Measurements from ENCODE around the gene LRRC8D. TPM values are rescaled to one million over a fixed set of nuclear protein-coding genes. Genes with fewer than 3 reads are reported as not detected.

The LRRC8D gene
- total RNA-seq, 1 experiment from 2014 or later = 37.2 TPM

DNA sequence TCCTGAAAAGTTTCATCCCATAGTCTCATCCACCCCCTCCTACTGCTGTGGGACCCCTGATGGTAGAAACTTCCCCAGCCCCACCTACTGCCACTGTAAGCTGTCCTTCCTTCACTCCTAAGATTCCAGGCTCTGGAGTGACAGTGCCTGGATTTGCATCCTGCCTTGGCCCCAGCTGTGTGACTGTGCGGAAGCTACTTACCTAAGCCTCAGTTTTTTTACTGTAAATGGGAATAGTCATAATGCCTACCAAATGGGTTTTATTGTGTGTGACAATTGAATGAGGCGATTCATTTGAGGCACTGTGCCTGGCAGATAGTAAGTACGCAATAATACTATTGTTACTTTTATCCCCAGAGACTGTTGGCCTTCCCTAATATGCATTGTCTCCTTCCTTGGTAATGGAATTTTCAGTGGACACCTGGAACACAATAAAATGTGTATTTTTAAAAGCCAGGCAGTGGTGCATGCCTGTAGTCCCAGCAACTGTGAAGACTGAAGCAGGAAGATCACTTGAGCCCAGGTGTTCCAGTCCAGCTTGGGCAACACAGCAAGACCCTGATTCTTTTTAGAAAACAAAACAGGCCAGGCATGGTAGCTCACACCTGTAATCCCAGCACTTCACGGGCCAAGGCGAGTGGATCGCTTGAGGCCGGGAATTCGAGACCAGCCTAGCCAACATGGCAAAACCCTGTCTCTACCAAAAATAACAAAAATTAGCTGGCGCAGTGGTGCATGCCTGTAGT, 119.0 kb downstream of the LRRC8D start:
- TF ChIP-seq, protein P1, sequence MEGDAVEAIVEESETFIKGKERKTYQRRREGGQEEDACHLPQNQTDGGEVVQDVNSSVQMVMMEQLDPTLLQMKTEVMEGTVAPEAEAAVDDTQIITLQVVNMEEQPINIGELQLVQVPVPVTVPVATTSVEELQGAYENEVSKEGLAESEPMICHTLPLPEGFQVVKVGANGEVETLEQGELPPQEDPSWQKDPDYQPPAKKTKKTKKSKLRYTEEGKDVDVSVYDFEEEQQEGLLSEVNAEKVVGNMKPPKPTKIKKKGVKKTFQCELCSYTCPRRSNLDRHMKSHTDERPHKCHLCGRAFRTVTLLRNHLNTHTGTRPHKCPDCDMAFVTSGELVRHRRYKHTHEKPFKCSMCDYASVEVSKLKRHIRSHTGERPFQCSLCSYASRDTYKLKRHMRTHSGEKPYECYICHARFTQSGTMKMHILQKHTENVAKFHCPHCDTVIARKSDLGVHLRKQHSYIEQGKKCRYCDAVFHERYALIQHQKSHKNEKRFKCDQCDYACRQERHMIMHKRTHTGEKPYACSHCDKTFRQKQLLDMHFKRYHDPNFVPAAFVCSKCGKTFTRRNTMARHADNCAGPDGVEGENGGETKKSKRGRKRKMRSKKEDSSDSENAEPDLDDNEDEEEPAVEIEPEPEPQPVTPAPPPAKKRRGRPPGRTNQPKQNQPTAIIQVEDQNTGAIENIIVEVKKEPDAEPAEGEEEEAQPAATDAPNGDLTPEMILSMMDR (conservative IDR thresholded peaks at IDR 0.05) = no peak
- Histone ChIP-seq H2AK5ac (ENCODE audit: insufficient read length, low read length) (no peak overlapping the region), H3K4me2 (ENCODE audit: insufficient read depth, insufficient read length, low read length) (no peak overlapping the region), H3K9me3 (ENCODE audit: control insufficient read depth, low read depth, low read length) (no peaks in the 10 kb centered on the region), H3K4ac (ENCODE audit: low read depth, low read length) (no peak overlapping the region), H2BK5ac (ENCODE audit: insufficient read length, low read length) (no peak overlapping the region), H3K27me3 (ENCODE audit: insufficient read depth, low read length) (no peaks in the 10 kb centered on the region), H3K56ac (ENCODE audit: insufficient read length, low read depth, low read length) (no peak overlapping the region), H4K20me1 (ENCODE audit: control insufficient read depth, insufficient read depth, insufficient read length) (no peaks in the 10 kb centered on the region), H2AFZ (ENCODE audit: low read length) (no peak overlapping the region), H3K27ac (ENCODE audit: insufficient read length, low read depth, low read length) (no peak overlapping the region), H3T11ph (ENCODE audit: low read length) (no peak overlapping the region), H3K23ac (ENCODE audit: insufficient read length, low read depth, low read length) (no peak overlapping the region), H4K91ac (ENCODE audit: insufficient read length, low read depth, low read length) (no peak overlapping the region), H4K8ac (replicated peaks; ENCODE audit: insufficient read length, low read depth, low read length) (no peak overlapping the region), H2BK12ac (ENCODE audit: insufficient read length, low read depth, low read length) (no peak overlapping the region), H4K5ac (ENCODE audit: insufficient read length, low read depth, low read length) (no peak overlapping the region), H3K18ac (ENCODE audit: insufficient read length, low read depth, low read length) (no peak overlapping the region), H3K4me1 (ENCODE audit: insufficient read depth, low read length) (peaks cover 5% of the 10 kb centered on the region; the same call in 1 of the 2 replicates), H3K9ac (ENCODE audit: extremely low read depth, insufficient read length, low read length) (no peak overlapping the region), H2BK120ac (ENCODE audit: low read depth, low read length, poor library complexity, severe bottlenecking) (no peak overlapping the region), H3K79me2 (ENCODE audit: insufficient read depth, low read length) (no peaks in the 10 kb centered on the region), H2BK15ac (ENCODE audit: low read depth, low read length) (no peak overlapping the region), H3K23me2 (ENCODE audit: insufficient read length, low read depth, low read length, poor library complexity, severe bottlenecking) (no peaks in the 10 kb centered on the region), H2BK20ac (ENCODE audit: low read depth, low read length, poor library complexity, severe bottlenecking) (no peak overlapping the region), H3K14ac (ENCODE audit: insufficient read depth, low read length) (no peak overlapping the region), H3K79me1 (ENCODE audit: insufficient read depth, low read depth, low read length, poor library complexity, severe bottlenecking) (no peaks in the 10 kb centered on the region)
- WGBS (ENCODE audit: extremely low coverage, insufficient read length, low lambda C conversion rate) = no CpG with 5 or more reads among the region's 9 CpGs
- Mint-ChIP-seq H3K36me3 (ENCODE audit: insufficient read depth in 1 of 3, low read depth in 3 of 3) (peaks cover 3 to 16% (median 12%) of the 10 kb centered on the region in 3 experiments; a peak in 5 of 7 replicates), H3K4me3 (peak overlapping the region in 1 of 2 experiments; percentile 36; a peak in 1 of 5 replicates), H3K9me3 (no peaks in the 10 kb centered on the region), H3K27me3 (ENCODE audit: low read depth) (no peaks in the 10 kb centered on the region), H3K4me1 (peaks cover 52 to 58% of the 10 kb centered on the region in 2 experiments), H3K27ac (peak overlapping the region; percentile 37 to 91 (median 90); a peak in 5 of 7 replicates)
- DNase-seq = no peak

All from H9 (cell line).